HepG2 (cell line): ENCODE data around the gene CCNO. TPM values are rescaled to one million over a fixed set of nuclear protein-coding genes. Genes with fewer than 3 reads are reported as not detected.
A peak's percentile ranks its signal among the peaks of the same experiment; 100 is the strongest.

Source experiments
- ATRX ChIP-seq: sonication (generic); formaldehyde crosslinking; IDR thresholded peaks from 2 replicates; pipeline ENCODE4 v1.4.0; 2020; ENCODE audit warnings: missing genetic modification reagents, borderline replicate concordance
- BCL6 ChIP-seq: IDR thresholded peaks from 2 replicates; pipeline ENCODE4 v1.6.1; 2016; ENCODE audit warnings: missing genetic modification reagents, missing compliant biosample characterization
- GABPA ChIP-seq, 2 experiments: IDR thresholded peaks; 2 replicates each; pipeline ENCODE4 v1.6.1; 2011 to 2016; ENCODE audit warnings: low read depth in 2 of 2, low read length in 1 of 2, missing biosample characterization in 1 of 2, missing genetic modification characterization in 1 of 2
- GATAD1 ChIP-seq: IDR thresholded peaks from 2 replicates; pipeline ENCODE4 v1.6.1; 2016; ENCODE audit warnings: missing genetic modification reagents, missing compliant biosample characterization
- GTF2F1 ChIP-seq: fragments of 150-350 bp; IDR thresholded peaks from 2 replicates; pipeline ENCODE4 v1.6.1; 2014; ENCODE audit warnings: low read length
- HMGXB4 ChIP-seq, 2 experiments: sonication (generic) in 1 of 2; formaldehyde crosslinking in 1 of 2; IDR thresholded peaks; 2 replicates each; pipeline versions ENCODE4 v1.4.0 to v1.6.1; 2018 to 2020; ENCODE audit warnings: missing genetic modification reagents in 2 of 2, borderline replicate concordance in 1 of 2, low read depth in 1 of 2, mild to moderate bottlenecking in 1 of 2, missing biosample characterization in 1 of 2
- IRF1 ChIP-seq: sonication (generic); formaldehyde crosslinking; IDR thresholded peaks from 2 replicates; pipeline ENCODE4 v1.4.0; 2020; ENCODE audit warnings: low read depth, mild to moderate bottlenecking, missing genetic modification reagents
- PAXIP1 ChIP-seq: sonication (generic); formaldehyde crosslinking; conservative IDR thresholded peaks from 2 replicates; pipeline ENCODE4 v1.4.0; 2020; ENCODE audit warnings: mild to moderate bottlenecking, missing genetic modification reagents, moderate library complexity
- SALL1 ChIP-seq: sonication (generic); formaldehyde crosslinking; IDR thresholded peaks from 2 replicates; pipeline ENCODE4 v1.8.0; 2022; ENCODE audit warnings: mild to moderate bottlenecking, missing genetic modification reagents
- SNAPC4 ChIP-seq: sonication (generic); formaldehyde crosslinking; IDR thresholded peaks from 2 replicates; pipeline ENCODE4 v1.4.0; 2020; ENCODE audit warnings: mild to moderate bottlenecking, missing genetic modification reagents
- ZFP91 ChIP-seq: sonication (generic); formaldehyde crosslinking; IDR thresholded peaks from 2 replicates; pipeline ENCODE4 v1.9.0; 2022; ENCODE audit warnings: missing genetic modification reagents, mild to moderate bottlenecking, borderline replicate concordance
- ZNF350 ChIP-seq: sonication (generic); formaldehyde crosslinking; IDR thresholded peaks from 2 replicates; pipeline ENCODE4 v1.4.0; 2020; ENCODE audit warnings: mild to moderate bottlenecking, low read depth, missing genetic modification reagents, borderline replicate concordance
- ZNF451 ChIP-seq: sonication (generic); formaldehyde crosslinking; IDR thresholded peaks from 2 replicates; pipeline ENCODE4 v1.5.0; 2020; ENCODE audit warnings: mild to moderate bottlenecking, missing genetic modification reagents
- polyA plus RNA-seq, 8 experiments: library from polyadenylated mRNA; depleted of rRNA in 3 of 8; stranded (reverse) in 7 of 8; unstranded in 1 of 8; fragments of >200 nt; fragmentation: Illumina TruSeq in 4 of 8; extraction: Trizol in 4 of 8; gene quantifications; 2 replicates each; pipeline versions ENCODE4 v1.2.1 to v1.2.3, GENCODE V29; 2011 to 2016; ENCODE audit warnings: low read depth in 4 of 8, missing spikeins in 1 of 8, mixed read lengths in 1 of 8; ENCODE audit not compliant: insufficient read depth in 1 of 8
- total RNA-seq, 5 experiments: library from RNA; depleted of rRNA; stranded (reverse); fragments of >200 nt; fragmentation: Illumina TruSeq; extraction: Trizol; gene quantifications; 2 replicates each; pipeline ENCODE4 v1.2.3, GENCODE V29; 2016; ENCODE audit warnings: low read depth in 1 of 5

The CCNO gene
- total and polyA plus RNA-seq, 2 of the 13 experiments (the other 11 are each of a cell fraction or from before 2014, with no cell fraction given): 0.07 TPM; not detected in 1

- TF ChIP-seq SNAPC4 (CRISPR knock-in tag) (no peak), HMGXB4 (CRISPR knock-in tag; IDR thresholded peaks at IDR 0.05; ENCODE audit: borderline replicate concordance in 1 of 2, low read depth in 1 of 2) (peak in 1 of 2 experiments; percentile 55; a peak in 1 of 4 replicates), GABPA (IDR thresholded peaks at IDR 0.05; ENCODE audit: low read depth, low read length) (no peak), GABPA (CRISPR knock-in tag; IDR thresholded peaks at IDR 0.05; ENCODE audit: low read depth) (no peak), GATAD1 (no peak), ZNF451 (peak; percentile 63; the same call in 1 of the 2 replicates), ZFP91 (CRISPR knock-in tag) (peak; percentile 61; the same call in 1 of the 2 replicates), GTF2F1 (no peak), IRF1 (CRISPR knock-in tag) (no peak), ATRX (CRISPR knock-in tag) (no peak), SALL1 (peak; percentile 54), BCL6 (CRISPR knock-in tag) (peak; percentile 88), PAXIP1 (CRISPR knock-in tag) (no peak), ZNF350 (CRISPR knock-in tag) (peak; percentile 25; the same call in 1 of the 2 replicates)
Observed at GRCh38 chr5:55226027-55226933, 7.1 kb downstream of the CCNO start (continued).
